GM18951 (cell line): ENCODE data around the gene KLHDC8A.

ENCODE experiments used
- POLR2A ChIP-seq: IDR thresholded peaks from 4 replicates; pipeline ENCODE4 v1.6.1; 2011; ENCODE audit warnings: mild to moderate bottlenecking; ENCODE audit not compliant: insufficient read length, insufficient read depth; ENCODE audit errors: extremely low read depth
- in situ Hi-C: fragments of 300-500 bp; cut with MboI; formaldehyde crosslinking; loops from one replicate; pipeline ENCODE4 v1.12.0; 2022; ENCODE audit warnings: low sequenced_read_pairs, mixed read lengths, inconsistent platforms; ENCODE audit not compliant: unreplicated experiment

KLHDC8A gene

DNA sequence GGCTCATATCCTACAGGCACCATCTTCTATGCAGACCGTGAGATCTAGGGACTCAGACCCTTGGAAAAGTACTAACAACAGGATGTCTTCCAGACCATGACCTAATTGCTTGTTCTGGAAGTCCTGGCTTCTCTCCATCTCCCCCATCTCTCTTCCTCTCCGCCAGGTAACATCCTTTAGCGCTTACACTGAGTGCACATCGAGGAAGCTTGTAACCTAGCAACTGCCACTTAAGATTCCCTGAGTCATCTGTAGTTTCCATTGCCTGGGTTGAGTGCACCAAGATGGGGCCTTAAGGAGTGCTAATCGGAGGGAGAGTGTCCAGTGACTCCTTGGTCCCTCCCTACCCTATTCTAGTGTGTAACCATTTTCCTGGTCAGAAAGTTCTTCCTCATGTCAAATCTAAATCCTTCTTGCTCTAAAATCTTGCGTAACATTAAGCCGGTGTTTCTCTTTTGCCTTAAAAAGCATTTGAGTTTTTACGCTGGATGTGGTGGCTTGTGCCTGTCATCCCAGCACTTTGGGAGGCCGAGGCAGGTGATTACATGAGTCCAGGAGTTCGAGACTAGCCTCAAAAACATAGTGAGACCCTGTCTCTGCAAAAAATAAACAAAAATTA lies 9.7 kb downstream of the KLHDC8A start:
- no peak for TF ChIP-seq POLR2A
- in situ Hi-C loops = no loop called here

DNA sequence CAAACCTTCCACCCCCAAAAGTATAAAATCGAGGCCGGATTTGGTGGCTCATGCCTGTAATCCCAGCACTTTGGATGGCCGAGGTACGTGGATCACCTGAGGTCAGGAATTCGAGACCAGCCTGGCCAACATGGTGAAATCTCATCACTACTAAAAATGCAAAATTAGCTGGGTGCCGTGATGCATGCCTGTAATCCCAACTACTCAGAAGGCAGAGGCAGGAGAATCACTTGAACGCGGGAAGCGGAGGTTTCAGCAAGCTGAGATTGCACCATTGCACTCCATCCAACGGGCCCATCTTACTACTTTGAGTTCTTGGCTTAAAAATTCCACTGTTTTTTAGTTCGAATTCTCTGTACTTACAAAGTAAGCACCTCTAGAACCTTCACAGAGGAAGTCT lies 11.0 kb downstream of the KLHDC8A start:
- TF ChIP-seq POLR2A = no peak
- in situ Hi-C loops = no loop called here

DNA sequence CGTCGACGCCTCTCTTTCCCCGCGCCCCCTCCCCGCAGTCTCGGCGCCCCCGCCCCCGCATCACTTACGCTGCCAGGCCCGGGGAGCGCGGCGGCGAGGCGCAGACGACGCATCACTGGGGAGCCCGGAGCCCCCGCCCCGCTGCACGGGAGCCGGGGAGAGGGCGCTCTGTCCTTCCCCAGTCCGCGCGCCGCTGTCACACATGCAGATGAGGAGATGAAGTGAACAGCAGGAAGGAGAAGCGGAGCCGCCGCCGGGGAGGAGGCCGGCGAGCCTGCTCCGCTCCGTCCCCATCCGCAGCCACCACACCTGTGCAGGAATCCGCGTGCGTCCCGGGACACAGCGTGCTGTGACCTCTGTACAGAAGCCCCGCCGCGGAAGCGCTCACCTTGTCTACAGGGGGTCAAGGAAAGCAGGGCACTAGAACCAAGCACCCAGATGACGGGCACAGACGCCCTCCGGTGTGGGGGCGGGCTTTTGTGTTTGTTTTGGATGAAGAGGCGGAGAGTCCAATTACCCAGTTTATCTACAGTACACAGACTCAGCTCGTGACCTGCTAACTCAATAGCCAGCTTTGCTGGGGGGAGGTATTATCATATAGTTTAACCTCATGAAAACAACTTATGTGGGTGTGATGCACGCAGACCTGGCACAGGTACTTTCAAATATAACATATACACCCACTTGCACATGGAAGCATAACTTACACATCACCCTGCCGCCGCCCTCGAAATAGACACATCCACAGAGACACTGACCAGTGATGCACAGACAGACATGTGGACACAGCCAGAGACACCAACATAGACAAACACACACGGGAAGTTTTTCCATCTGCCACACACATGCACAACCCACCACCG lies 12.4 kb downstream of the KLHDC8A start:
- no peak for TF ChIP-seq POLR2A
- in situ Hi-C loops = no loop called here

DNA sequence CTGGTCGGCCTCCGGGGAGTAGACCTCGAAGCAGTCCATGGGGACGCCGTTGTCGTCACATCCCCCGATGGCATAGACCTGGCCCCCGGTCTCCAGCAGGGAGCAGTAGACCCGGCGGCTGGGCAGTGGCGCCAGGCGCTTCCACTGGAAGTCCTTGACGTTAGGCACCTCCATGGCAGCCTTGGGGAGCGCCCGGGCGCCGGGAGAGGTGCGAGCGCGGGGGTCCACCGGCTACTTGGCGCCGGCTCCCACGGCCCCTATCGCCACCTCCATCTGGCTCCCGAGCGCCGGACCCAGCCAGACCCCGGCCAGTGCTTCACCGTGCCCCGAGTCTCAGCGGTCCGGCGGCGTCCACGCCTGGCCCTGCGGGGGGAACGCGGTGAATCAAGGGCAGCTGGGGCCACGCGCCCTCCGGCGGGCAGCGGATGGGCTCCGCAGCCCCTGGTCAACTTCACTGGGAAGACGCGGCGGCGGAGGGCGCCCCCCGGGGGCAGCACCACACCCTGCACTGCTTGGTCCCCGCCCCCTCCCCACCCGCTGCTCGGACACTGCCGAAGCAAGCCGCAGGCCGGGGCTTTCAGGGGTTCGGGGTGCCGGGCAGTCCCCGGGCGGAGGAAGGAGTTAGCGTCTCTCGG lies 13.2 kb downstream of the KLHDC8A start:
- TF ChIP-seq POLR2A = no peak
- in situ Hi-C loops = no loop called here

DNA sequence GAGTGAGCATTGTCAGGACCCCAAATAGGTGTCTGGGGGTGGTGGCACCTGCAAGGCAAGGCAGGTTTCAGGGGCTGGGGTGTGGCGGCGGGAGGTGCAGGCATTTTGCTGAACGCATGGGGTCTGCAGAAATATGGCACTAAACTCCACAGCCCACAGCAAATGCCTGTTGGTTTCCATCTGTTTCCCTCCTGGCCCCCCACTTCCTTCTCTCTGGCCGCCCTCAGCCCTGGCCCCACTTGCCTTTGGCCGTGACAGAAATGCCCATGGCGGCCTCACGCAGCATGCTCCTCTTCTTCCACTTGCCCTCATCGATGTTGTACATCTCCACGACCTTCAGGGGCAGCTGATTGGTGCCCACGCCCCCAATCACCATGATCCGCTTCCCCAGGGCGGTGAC lies 13.7 kb downstream of the KLHDC8A start:
- no peak for TF ChIP-seq POLR2A
- in situ Hi-C loops = no loop called here

DNA sequence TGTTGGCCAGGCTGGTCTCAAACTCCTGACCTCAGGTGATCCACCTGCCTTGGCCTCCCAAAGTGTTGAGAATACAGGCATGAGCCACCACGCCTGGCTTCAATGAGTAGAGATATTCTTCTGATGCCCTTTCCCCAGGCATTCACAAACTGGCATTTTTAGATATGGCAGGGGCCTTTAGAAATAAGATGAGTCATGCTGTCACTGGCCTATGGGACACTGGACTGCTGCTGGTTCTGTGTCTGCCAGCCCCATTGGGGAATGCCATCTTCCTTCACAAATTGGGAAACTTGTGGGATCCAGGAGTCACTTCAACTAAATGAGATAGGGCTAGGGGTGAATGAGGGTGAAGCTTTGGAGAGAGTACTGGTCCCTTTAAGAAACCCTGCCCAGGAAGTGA lies 16.0 kb downstream of the KLHDC8A start:
- in situ Hi-C loops = no loop called here
- no peak for TF ChIP-seq POLR2A

DNA sequence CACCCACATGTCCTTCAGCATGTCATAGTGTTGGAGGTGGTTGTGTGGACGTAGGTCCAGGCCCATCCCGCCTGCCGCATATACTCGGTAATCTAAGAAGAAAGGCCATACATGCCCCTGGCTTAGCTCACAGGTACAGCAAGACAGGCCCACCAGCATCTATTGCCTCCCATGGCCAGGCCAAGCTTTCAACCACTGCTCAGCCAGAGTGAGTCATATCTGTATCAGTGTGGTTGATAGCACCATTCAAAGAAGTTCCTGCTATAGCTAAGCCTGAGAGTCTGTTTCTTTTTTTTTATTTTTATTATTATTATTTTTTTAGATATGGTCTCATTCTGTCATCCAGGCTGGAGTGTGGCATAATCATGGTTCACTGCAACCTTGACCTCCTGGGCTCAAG lies 17.0 kb downstream of the KLHDC8A start:
- TF ChIP-seq POLR2A = no peak
- in situ Hi-C loops = no loop called here

DNA sequence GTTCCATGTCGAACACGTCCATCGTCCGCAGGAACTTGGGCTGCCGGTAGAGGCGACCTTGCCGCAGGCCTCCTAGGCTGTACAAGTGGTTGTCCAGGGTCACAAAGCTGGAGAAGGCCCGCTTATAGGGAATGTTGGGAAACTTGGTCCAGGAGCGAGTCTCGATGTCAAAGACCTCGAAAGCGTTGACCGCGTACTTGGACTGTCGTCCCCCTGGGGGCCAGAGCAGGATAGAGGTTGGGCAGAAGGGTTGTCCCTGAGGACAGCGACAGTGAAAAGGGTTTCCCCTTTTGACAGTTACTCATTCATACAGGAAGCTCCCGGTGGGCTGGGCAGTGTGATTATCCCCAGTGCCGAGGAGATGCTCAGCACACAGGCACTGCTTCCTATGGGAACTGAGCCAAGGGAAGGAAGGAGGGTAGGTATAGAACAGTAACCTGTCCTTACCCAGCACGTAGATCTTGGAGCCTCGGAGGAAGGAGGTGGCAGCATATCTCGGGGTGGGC lies 17.5 kb downstream of the KLHDC8A start:
- in situ Hi-C loops = no loop called here
- no peak for TF ChIP-seq POLR2A

DNA sequence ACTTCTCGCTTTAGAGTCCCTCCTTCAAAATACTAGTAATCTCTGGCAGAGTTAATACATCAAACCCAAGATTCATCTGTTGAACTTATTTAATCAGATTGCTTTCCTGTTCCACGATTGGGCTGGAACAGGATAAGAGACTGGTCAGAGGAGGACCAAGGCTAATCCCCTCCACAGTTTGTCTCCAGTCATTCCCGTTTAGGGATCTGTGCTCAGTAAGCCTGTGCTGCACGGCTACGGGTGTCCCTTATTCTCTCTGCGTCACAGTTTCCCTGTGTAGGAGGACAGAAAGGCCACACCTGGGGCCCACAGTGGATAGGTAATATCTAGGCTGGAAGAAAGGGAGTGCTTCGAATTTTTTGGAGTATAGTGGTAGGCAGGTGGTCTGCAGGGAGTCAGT lies 18.7 kb downstream of the KLHDC8A start:
- in situ Hi-C loops = no loop called here
- TF ChIP-seq POLR2A = no peak

DNA sequence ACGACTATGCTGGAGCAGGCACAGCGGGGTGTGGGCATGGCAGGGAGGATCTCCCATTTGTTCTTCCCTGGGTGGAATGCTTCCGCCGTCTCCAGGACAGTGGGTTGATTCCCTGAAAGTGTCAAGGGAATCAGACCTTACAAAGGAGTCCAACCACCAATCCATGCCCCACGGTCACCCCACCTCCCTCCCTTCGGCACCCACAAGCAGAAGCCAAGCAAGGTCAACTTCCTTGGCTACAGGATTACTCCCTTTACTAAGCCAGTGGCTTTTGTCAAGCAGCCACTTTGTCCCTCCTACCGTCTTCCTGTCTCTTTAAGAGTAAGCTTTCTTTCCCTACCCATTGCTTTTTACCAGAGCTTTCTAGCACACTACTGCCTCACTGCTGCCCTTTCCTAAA lies 19.2 kb downstream of the KLHDC8A start:
- in situ Hi-C loops = no loop called here
- TF ChIP-seq POLR2A = no peak

DNA sequence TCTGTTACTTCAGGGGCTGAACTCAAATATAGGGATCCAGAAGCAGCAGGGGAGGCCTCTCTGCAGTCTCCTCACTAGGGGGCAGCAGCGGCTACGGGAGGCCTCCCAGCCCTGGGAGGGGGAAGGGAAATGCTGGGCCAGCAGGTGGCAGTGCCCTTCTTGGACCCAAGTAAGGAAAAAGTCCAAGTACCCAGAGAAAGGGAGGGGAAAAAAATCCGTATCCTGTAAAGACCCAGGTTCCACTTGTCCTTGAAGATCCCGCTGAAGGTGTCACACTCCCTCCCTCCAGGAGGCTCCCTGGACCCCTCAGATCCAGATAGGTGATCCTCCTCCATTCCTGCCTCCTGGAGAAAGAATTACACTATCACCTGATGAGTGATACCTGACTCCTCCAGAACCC lies 21.0 kb downstream of the KLHDC8A start:
- TF ChIP-seq POLR2A = no peak
- in situ Hi-C loops = no loop called here

DNA sequence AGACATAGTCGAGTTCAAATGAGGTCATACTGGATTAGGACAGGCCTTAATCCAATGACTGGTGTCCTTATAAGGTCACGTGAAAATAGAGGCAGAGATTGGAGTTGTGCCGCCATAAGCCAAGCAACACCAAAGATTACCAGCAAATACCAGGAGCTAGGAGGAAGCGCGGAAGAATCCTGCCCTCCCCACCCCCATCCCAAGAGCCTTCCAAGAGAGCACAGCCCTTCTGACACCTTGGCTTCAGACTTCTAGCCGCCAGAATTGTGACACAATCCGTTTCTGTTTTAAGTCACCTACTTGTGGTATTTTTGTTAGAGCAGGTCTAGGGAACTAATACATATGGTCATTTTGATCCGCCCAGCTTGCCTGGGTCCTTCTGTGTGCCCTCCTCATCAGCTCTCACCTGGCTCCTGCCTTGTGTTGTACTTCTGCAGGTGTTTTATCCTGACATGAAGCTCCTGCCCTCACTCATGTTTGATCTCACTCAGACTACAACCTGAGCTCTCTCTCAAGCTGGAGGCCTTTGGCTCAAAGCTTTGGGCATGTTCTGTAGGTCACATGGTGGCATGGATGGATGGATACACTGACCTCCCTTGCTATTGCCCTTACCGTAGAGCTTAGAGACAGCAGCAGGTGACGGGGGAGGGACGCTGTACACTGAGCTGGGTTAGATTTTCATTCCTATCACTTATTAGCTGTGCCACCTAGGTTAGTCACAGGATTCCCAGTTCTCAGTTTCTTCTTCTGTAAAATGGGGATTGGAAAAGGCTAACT lies 24.5 kb downstream of the KLHDC8A start:
- in situ Hi-C loops = no loop called here
- no peak for TF ChIP-seq POLR2A

DNA sequence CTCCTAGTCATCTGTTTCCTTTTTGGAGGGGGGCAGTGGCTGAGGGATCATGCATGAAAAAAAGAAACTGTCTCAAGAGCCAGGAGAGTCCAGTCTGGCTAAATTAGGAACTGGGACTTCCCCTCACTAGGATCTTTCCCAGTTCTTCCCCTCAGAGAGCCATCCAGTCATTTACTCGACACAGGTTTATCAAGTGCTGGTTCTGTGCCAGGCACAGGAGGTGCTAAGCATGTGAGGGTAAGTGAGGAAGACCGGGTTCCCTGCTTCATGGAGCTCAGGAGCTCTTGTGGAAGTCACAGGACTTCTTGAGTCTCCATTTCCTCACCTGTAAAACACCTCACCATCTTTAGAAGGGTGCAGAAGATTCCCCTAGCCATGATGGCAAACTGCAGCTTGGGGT lies 26.6 kb downstream of the KLHDC8A start:
- TF ChIP-seq POLR2A = no peak
- in situ Hi-C loops = no loop called here
